NT2/D1 (cell line): Measurements from ENCODE around the gene UNC50.

Experiments
- YY1 ChIP-seq: IDR thresholded peaks from 2 replicates; pipeline ENCODE4 v1.6.1; 2011; ENCODE audit not compliant: insufficient read length, insufficient read depth
- ZNF274 ChIP-seq: IDR thresholded peaks from 2 replicates; pipeline ENCODE4 v1.6.1; 2011; ENCODE audit warnings: mild to moderate bottlenecking, low read depth, low read length

- TF ChIP-seq YY1 (no peak), ZNF274 (no peak)
Observed at GRCh38 chr2:98583276-98583675, 25.1 kb upstream of the UNC50 start.
